HG03025 (cell line): ENCODE data around the gene RASA3.

Experiments
- ATAC-seq: cut with Tn5 transposase; IDR thresholded peaks from one replicate; pipeline ENCODE4 v1.9.1; 2021; ENCODE audit warnings: mild to moderate bottlenecking, moderate library complexity; ENCODE audit not compliant: unreplicated experiment, low FRiP score

RASA3 gene

GRCh38 chr13:114070098-114070799 is 62.2 kb downstream of the RASA3 start:
- no peak for ATAC-seq

GRCh38 chr13:114069376-114070097 is 62.9 kb downstream of the RASA3 start:
- ATAC-seq, result no peak

- ATAC-seq, result no peak
These were observed 63.6 kb downstream of the RASA3 start for GRCh38 chr13:114068656-114069318.

GRCh38 chr13:114067886-114068651 is 64.4 kb downstream of the RASA3 start:
- ATAC-seq, result no peak

GRCh38 chr13:114067381-114067885 is 65.0 kb downstream of the RASA3 start:
- peak; percentile 55 for ATAC-seq

GRCh38 chr13:114066956-114067355 is 65.5 kb downstream of the RASA3 start:
- peak; percentile 6 for ATAC-seq

GRCh38 chr13:114065926-114066774 is 66.3 kb downstream of the RASA3 start:
- ATAC-seq, result no peak

GRCh38 chr13:114065141-114065925 is 67.1 kb downstream of the RASA3 start:
- no peak for ATAC-seq

GRCh38 chr13:114064450-114065140 is 67.8 kb downstream of the RASA3 start:
- ATAC-seq, result no peak

- ATAC-seq, result no peak
These were observed 68.6 kb downstream of the RASA3 start for GRCh38 chr13:114063545-114064449.

- ATAC-seq, result no peak
These were observed 69.7 kb downstream of the RASA3 start for GRCh38 chr13:114062754-114063153.

GRCh38 chr13:114062341-114062740 is 70.1 kb downstream of the RASA3 start:
- ATAC-seq, result no peak

GRCh38 chr13:114061744-114062143 is 70.7 kb downstream of the RASA3 start:
- no peak for ATAC-seq

GRCh38 chr13:114061047-114061446 is 71.4 kb downstream of the RASA3 start:
- no peak for ATAC-seq

- ATAC-seq, result no peak
These were observed 72.2 kb downstream of the RASA3 start for GRCh38 chr13:114059946-114060860.

GRCh38 chr13:114059428-114059827 is 73.0 kb downstream of the RASA3 start:
- no peak for ATAC-seq
